Left forelimb (tissue), 1 donor: Measurements from ENCODE around the gene AKAP6.

Source experiments
- DNase-seq: peaks from one replicate; pipeline ENCODE4 v3.0.0-alpha.2; 2018; ENCODE audit warnings: low spot score

Gene AKAP6

GRCh38 chr14:32622742-32623141 lies 293.6 kb downstream of the AKAP6 start:
- DNase-seq = no peak

- DNase-seq = no peak
Observed at GRCh38 chr14:32623300-32624093, 294.4 kb downstream of the AKAP6 start.

GRCh38 chr14:32625211-32625610 lies 296.1 kb downstream of the AKAP6 start:
- DNase-seq = no peak

GRCh38 chr14:32627545-32628298 lies 298.6 kb downstream of the AKAP6 start:
- no peak for DNase-seq

- DNase-seq = no peak
Observed at GRCh38 chr14:32629236-32629635, 300.1 kb downstream of the AKAP6 start.

GRCh38 chr14:32630701-32631100 lies 301.6 kb downstream of the AKAP6 start:
- DNase-seq = no peak

GRCh38 chr14:32633224-32633859 lies 304.2 kb downstream of the AKAP6 start:
- DNase-seq = no peak

- DNase-seq = no peak
Observed at GRCh38 chr14:32633930-32634329, 304.8 kb downstream of the AKAP6 start.

GRCh38 chr14:32635061-32635719 lies 306.1 kb downstream of the AKAP6 start:
- no peak for DNase-seq

- no peak for DNase-seq
Observed at GRCh38 chr14:32637582-32637981, 308.5 kb downstream of the AKAP6 start.

- DNase-seq = no peak
Observed at GRCh38 chr14:32639208-32639607, 310.1 kb downstream of the AKAP6 start.

GRCh38 chr14:32645551-32645950 lies 316.5 kb downstream of the AKAP6 start:
- no peak for DNase-seq

GRCh38 chr14:32648434-32648833 lies 319.3 kb downstream of the AKAP6 start:
- no peak for DNase-seq

GRCh38 chr14:32650030-32650429 lies 320.9 kb downstream of the AKAP6 start:
- DNase-seq = no peak

GRCh38 chr14:32650665-32651064 lies 321.6 kb downstream of the AKAP6 start:
- DNase-seq = no peak

- DNase-seq = no peak
Observed at GRCh38 chr14:32654106-32654505, 325.0 kb downstream of the AKAP6 start.

GRCh38 chr14:32656601-32657000 lies 327.5 kb downstream of the AKAP6 start:
- no peak for DNase-seq

GRCh38 chr14:32657081-32657480 lies 328.0 kb downstream of the AKAP6 start:
- DNase-seq = no peak

- DNase-seq = no peak
Observed at GRCh38 chr14:32661216-32661615, 332.1 kb downstream of the AKAP6 start.

- no peak for DNase-seq
Observed at GRCh38 chr14:32662211-32662610, 333.1 kb downstream of the AKAP6 start.

- no peak for DNase-seq
Observed at GRCh38 chr14:32666308-32666707, 337.2 kb downstream of the AKAP6 start.

- no peak for DNase-seq
Observed at GRCh38 chr14:32667287-32667686, 338.2 kb downstream of the AKAP6 start.
